NB4 (cell line): ENCODE measurements around the gene PARP12.

Experiments
- DNase-seq: peaks from one replicate; pipeline ENCODE4 v3.0.0; 2010; ENCODE audit warnings: low read depth
- H3K4me3 ChIP-seq: one replicate; pipeline ENCODE4 v1.5.1; 2011; ENCODE audit warnings: mild to moderate bottlenecking, low read depth, low read length, moderate library complexity
- MYC ChIP-seq: IDR thresholded peaks from 2 replicates; pipeline ENCODE4 v1.6.1; 2011; ENCODE audit warnings: low read depth, low read length
- POLR2A ChIP-seq: IDR thresholded peaks from 2 replicates; pipeline ENCODE4 v1.6.1; 2011; ENCODE audit warnings: mild to moderate bottlenecking; ENCODE audit not compliant: insufficient read length; ENCODE audit errors: extremely low read depth
- TF ChIP-seq, protein P1 (sequence below): IDR thresholded peaks from one replicate; pipeline ENCODE4 v1.5.1; 2012; ENCODE audit warnings: low read depth, low read length
- TF ChIP-seq, protein P2 (sequence below): IDR thresholded peaks from 2 replicates; pipeline ENCODE4 v1.6.1; 2011; ENCODE audit warnings: low read depth, low read length

PARP12 gene

DNA sequence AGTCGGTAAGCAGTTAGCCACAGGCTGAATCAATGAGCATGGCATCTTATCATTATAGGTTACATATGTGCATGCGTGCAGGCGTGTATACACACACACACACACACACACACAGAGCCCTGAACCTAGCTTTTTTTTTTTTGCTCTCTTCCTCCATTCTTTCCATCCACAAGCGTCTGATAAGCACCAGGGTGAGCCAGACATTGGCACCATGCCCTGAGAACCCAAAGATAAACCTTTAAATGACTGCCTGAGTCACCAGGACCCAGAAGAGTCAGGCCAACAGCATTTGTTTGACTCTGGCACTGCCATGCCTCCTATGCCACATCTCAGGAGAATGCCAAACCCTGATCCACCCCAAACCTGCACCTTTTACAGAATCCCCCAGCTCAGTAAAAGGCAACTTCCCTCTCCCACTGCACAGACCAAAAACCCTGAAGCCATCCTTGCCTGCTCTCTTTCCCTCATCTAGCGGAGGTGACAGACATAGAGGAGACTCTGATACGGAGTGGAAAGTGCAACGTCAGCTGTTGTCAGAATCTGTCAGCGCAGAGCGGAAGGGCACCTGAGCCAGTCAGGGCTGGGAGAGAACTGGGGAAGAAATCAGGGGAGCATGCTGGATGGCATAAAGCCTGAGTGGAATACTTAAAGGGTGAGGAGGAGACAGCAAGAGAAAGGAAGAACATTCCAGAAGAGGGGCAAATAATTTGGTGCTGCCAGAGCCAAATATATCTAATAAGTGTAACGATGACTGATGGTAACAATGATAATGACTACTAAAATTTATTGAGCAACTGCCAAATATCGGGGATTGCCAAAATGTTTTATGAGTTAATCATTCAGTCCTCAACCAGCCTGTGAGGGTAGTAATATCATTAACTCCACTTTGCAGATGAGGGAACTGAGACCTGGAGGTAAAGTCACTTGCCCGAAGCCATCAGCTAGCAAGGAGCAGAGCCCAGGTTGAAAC lies 3.2 kb downstream of the PARP12 start:
- no peak overlapping the region for H3K4me3 ChIP-seq
- TF ChIP-seq MYC, result no peak
- no peak for TF ChIP-seq POLR2A
- TF ChIP-seq, protein P1, sequence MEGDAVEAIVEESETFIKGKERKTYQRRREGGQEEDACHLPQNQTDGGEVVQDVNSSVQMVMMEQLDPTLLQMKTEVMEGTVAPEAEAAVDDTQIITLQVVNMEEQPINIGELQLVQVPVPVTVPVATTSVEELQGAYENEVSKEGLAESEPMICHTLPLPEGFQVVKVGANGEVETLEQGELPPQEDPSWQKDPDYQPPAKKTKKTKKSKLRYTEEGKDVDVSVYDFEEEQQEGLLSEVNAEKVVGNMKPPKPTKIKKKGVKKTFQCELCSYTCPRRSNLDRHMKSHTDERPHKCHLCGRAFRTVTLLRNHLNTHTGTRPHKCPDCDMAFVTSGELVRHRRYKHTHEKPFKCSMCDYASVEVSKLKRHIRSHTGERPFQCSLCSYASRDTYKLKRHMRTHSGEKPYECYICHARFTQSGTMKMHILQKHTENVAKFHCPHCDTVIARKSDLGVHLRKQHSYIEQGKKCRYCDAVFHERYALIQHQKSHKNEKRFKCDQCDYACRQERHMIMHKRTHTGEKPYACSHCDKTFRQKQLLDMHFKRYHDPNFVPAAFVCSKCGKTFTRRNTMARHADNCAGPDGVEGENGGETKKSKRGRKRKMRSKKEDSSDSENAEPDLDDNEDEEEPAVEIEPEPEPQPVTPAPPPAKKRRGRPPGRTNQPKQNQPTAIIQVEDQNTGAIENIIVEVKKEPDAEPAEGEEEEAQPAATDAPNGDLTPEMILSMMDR, result no peak
- TF ChIP-seq, protein P2, sequence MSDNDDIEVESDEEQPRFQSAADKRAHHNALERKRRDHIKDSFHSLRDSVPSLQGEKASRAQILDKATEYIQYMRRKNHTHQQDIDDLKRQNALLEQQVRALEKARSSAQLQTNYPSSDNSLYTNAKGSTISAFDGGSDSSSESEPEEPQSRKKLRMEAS, result no peak
- peak; percentile 21 for DNase-seq

DNA sequence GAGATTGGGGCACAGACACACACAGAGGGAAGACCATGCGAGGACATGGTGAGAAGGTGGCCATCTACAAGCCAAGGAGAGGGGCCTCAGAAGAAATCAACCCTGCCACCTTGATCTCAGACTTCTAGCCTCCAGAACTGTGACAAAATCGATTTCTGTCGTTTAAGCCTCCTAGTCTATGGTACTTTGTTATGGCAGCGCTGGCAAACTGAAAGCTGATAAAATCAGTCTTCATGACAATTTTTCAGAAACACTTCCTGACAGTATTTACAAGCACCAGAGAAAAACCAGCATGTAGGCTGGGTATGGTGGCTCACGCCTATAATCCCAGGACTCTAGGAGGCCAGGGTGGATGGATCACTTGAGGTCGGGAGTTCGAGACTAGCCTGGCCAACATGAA lies 4.2 kb downstream of the PARP12 start:
- TF ChIP-seq, protein P1, result no peak
- TF ChIP-seq, protein P2, result no peak
- TF ChIP-seq MYC, result no peak
- TF ChIP-seq POLR2A, result no peak
- no peak overlapping the region for H3K4me3 ChIP-seq
- DNase-seq, result no peak

DNA sequence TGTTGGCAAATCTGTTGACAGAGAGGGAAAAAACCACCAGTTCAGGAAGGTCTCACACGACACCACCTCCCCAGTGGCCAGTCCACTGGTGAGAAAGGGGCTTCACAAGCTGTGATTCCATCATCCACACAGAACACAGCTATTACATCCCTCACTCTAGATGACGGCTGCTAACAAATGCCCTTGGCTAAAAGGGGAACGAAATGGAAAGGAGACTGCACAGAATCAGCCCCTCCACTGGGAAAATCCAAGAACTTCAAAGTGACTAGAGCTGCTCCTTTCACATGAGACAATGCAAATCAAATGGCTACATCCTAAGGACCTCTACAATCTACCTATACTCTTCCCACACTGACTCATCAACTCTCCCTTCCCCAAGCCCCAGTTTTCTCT lies 5.6 kb downstream of the PARP12 start:
- no peak overlapping the region for H3K4me3 ChIP-seq
- DNase-seq, result no peak
- TF ChIP-seq MYC, result no peak
- TF ChIP-seq, protein P1, result no peak
- TF ChIP-seq, protein P2, result no peak

DNA sequence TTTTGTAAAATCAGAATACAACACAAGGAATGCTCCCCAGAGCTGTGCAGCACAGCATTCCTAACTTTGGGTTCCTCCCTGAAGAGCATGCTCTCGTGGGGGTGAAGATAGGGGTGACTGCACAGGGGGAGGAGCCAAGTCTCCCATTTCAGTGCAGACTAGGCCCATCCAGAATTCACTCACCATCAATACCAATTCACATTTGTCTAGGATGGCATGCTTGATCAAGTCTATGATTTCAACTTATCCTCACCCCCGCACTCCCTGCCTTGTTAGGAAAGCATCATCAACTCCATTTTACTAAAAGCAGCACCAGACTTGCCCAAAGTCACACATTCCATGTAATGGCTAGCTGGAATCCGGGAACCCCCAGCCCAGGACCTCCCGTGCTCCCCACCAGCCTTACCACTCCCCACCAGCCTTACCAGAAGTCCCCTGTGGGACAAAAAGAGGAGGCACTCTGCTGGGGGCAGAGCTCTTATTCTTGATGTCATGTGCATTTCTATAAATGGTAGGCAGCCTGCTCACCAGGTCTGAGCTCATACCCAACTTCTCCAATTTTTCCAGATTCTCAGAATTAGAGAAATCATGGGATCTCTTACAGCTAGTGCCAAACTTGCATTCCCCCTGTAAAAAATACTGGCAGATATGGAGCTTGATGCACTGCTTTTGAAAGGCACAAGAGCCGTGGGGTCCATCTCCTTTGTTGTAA lies 6.2 kb downstream of the PARP12 start:
- no peak overlapping the region for H3K4me3 ChIP-seq
- no peak for DNase-seq
- TF ChIP-seq POLR2A (no peak), MYC (no peak)
- TF ChIP-seq, protein P1, result no peak
- TF ChIP-seq, protein P2, result no peak

DNA sequence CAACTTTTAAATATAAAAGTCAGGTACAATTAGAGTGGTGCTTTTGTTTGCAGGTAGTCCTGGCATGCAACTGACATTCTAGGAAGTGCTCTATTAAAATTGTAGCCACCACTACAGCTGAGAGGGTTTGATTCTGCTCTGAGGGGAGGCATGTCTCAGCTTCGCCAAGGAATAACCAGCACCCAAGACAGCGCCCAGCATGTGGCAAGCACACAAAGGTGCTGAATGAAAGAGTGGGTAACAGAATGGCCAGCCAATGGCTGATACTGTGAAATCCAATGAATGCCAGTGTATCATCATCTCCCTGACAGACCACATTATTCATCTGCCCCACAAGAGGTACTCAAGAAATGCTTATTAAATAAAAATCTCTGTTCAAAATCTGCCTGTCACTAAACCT lies 6.9 kb downstream of the PARP12 start:
- H3K4me3 ChIP-seq, result no peak overlapping the region
- no peak for TF ChIP-seq MYC
- TF ChIP-seq, protein P1, result no peak
- TF ChIP-seq POLR2A, result no peak
- TF ChIP-seq, protein P2, result no peak
- DNase-seq, result no peak
